HepG2 (cell line): Measurements from ENCODE around the gene PYDC2. TPM values are rescaled to one million over a fixed set of nuclear protein-coding genes. Genes with fewer than 3 reads are reported as not detected.

Experiments
- ATAC-seq: fragments of 200-7000 bp; cut with Tn5 transposase; 3 replicates; pipeline ENCODE4 v1.9.1; 2020; ENCODE audit warnings: mild to moderate bottlenecking, moderate library complexity
- BruUV-seq: library from RNA; stranded (reverse); fragments of 400-500 nt; replicated peaks from 2 replicates; lab custom pipeline; 2021; lab: Mats Ljungman, UMichigan
- CTCF ChIA-PET: fragments of 300-600 bp; formaldehyde crosslinking; extraction: SDS; loops from one replicate; lab custom pipeline; 2021; ENCODE audit warnings: low total read pairs, inconsistent platforms, low intra/inter-chr PET ratio; lab: Yijun Ruan, JAX
- POLR2A ChIA-PET: fragments of 350-600 bp; sonication (Branson Sonifier 250); formaldehyde crosslinking; loops from one replicate; lab custom pipeline; 2020; ENCODE audit warnings: antibody characterized with exemption, inconsistent platforms; lab: Yijun Ruan, JAX
- DNase-seq: peaks from one replicate; pipeline ENCODE4 v3.0.0-alpha.2; 2015; ENCODE audit warnings: low spot score
- FAIRE-seq: peaks from 3 replicates; lab custom pipeline; 2011; peaks lifted over from hg19 to GRCh38; lab: Jason Lieb, UNC
- H2AFZ ChIP-seq: one replicate; pipeline ENCODE4 v1.6.1; 2011; ENCODE audit warnings: low read length, inconsistent platforms
- H3K27ac ChIP-seq: fragments of 300-600 bp; 3 replicates; pipeline ENCODE4 v1.8.0; 2011; ENCODE audit warnings: mixed run types, mild to moderate bottlenecking, mixed read lengths, low read length, inconsistent platforms; ENCODE audit not compliant: insufficient read depth; ENCODE audit errors: extremely low read length
- H3K27me3 ChIP-seq, 2 experiments: fragments of 200-600 bp in 1 of 2; 2 replicates in 1 of 2; 3 replicates in 1 of 2; pipeline versions ENCODE4 v1.6.0 to v1.8.0; 2011; ENCODE audit warnings: low read length in 2 of 2, mild to moderate bottlenecking in 2 of 2, moderate library complexity in 2 of 2, inconsistent platforms in 1 of 2; ENCODE audit not compliant: insufficient read depth in 2 of 2, control insufficient read depth in 1 of 2
- H3K36me3 ChIP-seq, 2 experiments: fragments of 200-600 bp in 1 of 2; replicated peaks in 1 of 2; 2 replicates in 1 of 2; 3 replicates in 1 of 2; pipeline versions ENCODE4 v1.5.1 to v1.8.0; 2011; ENCODE audit warnings: low read length in 2 of 2, inconsistent platforms in 1 of 2; ENCODE audit not compliant: insufficient read depth in 2 of 2, control insufficient read depth in 1 of 2
- H3K4me1 ChIP-seq: 2 replicates; pipeline ENCODE4 v1.5.1; 2012; ENCODE audit warnings: low read length, inconsistent platforms; ENCODE audit not compliant: insufficient read depth
- H3K4me2 ChIP-seq: 2 replicates; pipeline ENCODE4 v1.6.0; 2011; ENCODE audit warnings: low read depth, low read length, inconsistent platforms
- H3K4me3 ChIP-seq, 3 experiments: fragments of 200-600 bp in 1 of 3; sonication (generic), shearing (Covaris generic) in 1 of 3; replicated peaks in 1 of 3; 2 replicates each; pipeline ENCODE4 v1.5.1; 2011 to 2016; ENCODE audit warnings: low read length in 3 of 3, inconsistent platforms in 2 of 3, low read depth in 2 of 3, mild to moderate bottlenecking in 2 of 3, control low read depth in 1 of 3, mixed read lengths in 1 of 3; ENCODE audit not compliant: insufficient read depth in 1 of 3
- H3K79me2 ChIP-seq: one replicate; pipeline ENCODE4 v1.6.1; 2011; ENCODE audit warnings: low read length, inconsistent platforms; ENCODE audit not compliant: insufficient read depth
- H3K9ac ChIP-seq: 2 replicates; pipeline ENCODE4 v1.6.0; 2011; ENCODE audit warnings: mild to moderate bottlenecking, low read depth, low read length, inconsistent platforms; ENCODE audit not compliant: insufficient read depth
- H3K9me3 ChIP-seq: 2 replicates; pipeline ENCODE4 v1.5.1; 2012; ENCODE audit warnings: mild to moderate bottlenecking, low read length
- H4K20me1 ChIP-seq: 2 replicates; pipeline ENCODE4 v1.6.0; 2011; ENCODE audit warnings: inconsistent platforms, mild to moderate bottlenecking, low read length, moderate library complexity; ENCODE audit not compliant: insufficient read depth
- CBX5 ChIP-seq: sonication (generic); formaldehyde crosslinking; IDR thresholded peaks from 2 replicates; pipeline ENCODE4 v1.4.0; 2020; ENCODE audit warnings: missing genetic modification reagents, borderline replicate concordance
- NCOR1 ChIP-seq: fragments of 200-600 bp; sonication (generic); IDR thresholded peaks from 2 replicates; pipeline ENCODE4 v1.7.0; 2017; ENCODE audit warnings: antibody characterized with exemption, low read length, borderline replicate concordance
- PHF21A ChIP-seq: sonication (generic); formaldehyde crosslinking; IDR thresholded peaks from 2 replicates; pipeline ENCODE4 v1.5.0; 2020; ENCODE audit warnings: mild to moderate bottlenecking, missing genetic modification reagents
- POLR2AphosphoS2 ChIP-seq: IDR thresholded peaks from 2 replicates; pipeline ENCODE4 v1.6.1; 2011; ENCODE audit warnings: low read depth, low read length, improper control_type of control experiment
- ZNF350 ChIP-seq: sonication (generic); formaldehyde crosslinking; IDR thresholded peaks from 2 replicates; pipeline ENCODE4 v1.4.0; 2020; ENCODE audit warnings: mild to moderate bottlenecking, low read depth, missing genetic modification reagents, borderline replicate concordance
- ZNF589 ChIP-seq: sonication (generic); formaldehyde crosslinking; conservative IDR thresholded peaks from 2 replicates; pipeline ENCODE4 v1.8.0; 2022; ENCODE audit warnings: mild to moderate bottlenecking, moderate library complexity, missing genetic modification reagents
- ZNF607 ChIP-seq: sonication (generic); formaldehyde crosslinking; IDR thresholded peaks from 2 replicates; pipeline ENCODE4 v1.5.1; 2020; ENCODE audit warnings: missing genetic modification reagents, mild to moderate bottlenecking, borderline replicate concordance
- WGBS: methylation state at CpG from one replicate; pipeline ENCODE4 v1.1.6; 2017; ENCODE audit warnings: low lambda C conversion rate; 5-methylcytosine and 5-hydroxymethylcytosine counted together
- in situ Hi-C: cut with HindIII; loops from 2 replicates; pipeline ENCODE4 v1.10.0; 2017; ENCODE audit warnings: low pct_unique_long_range_greater_than_20kb; ENCODE audit not compliant: extremely low pct_ligation_motif_present
- intact Hi-C: fragments of 100-400 bp; cut with micrococcal nuclease; formaldehyde crosslinking; loops from one replicate; pipeline ENCODE4 v1.10.0; 2022; ENCODE audit not compliant: unreplicated experiment
- polyA plus RNA-seq, 8 experiments: library from polyadenylated mRNA; depleted of rRNA in 3 of 8; stranded (reverse) in 7 of 8; unstranded in 1 of 8; fragments of >200 nt; fragmentation: Illumina TruSeq in 4 of 8; extraction: Trizol in 4 of 8; gene quantifications; 2 replicates each; pipeline versions ENCODE4 v1.2.1 to v1.2.3, GENCODE V29; 2011 to 2016; ENCODE audit warnings: low read depth in 4 of 8, missing spikeins in 1 of 8, mixed read lengths in 1 of 8; ENCODE audit not compliant: insufficient read depth in 1 of 8
- total RNA-seq, 5 experiments: library from RNA; depleted of rRNA; stranded (reverse); fragments of >200 nt; fragmentation: Illumina TruSeq; extraction: Trizol; gene quantifications; 2 replicates each; pipeline ENCODE4 v1.2.3, GENCODE V29; 2016; ENCODE audit warnings: low read depth in 1 of 5
- TF ChIP-seq, protein P1 (sequence below): sonication (generic); formaldehyde crosslinking; IDR thresholded peaks from 2 replicates; pipeline ENCODE4 v1.4.0; 2020; ENCODE audit warnings: missing genetic modification reagents
- TF ChIP-seq, protein P2 (sequence below): sonication (generic); formaldehyde crosslinking; IDR thresholded peaks from 2 replicates; pipeline ENCODE4 v1.4.0; 2020; ENCODE audit warnings: low read depth, mild to moderate bottlenecking, missing genetic modification reagents

The PYDC2 gene
- total and polyA plus RNA-seq, 2 of the 13 experiments (the other 11 are each of a cell fraction or from before 2014, with no cell fraction given): not detected

DNA sequence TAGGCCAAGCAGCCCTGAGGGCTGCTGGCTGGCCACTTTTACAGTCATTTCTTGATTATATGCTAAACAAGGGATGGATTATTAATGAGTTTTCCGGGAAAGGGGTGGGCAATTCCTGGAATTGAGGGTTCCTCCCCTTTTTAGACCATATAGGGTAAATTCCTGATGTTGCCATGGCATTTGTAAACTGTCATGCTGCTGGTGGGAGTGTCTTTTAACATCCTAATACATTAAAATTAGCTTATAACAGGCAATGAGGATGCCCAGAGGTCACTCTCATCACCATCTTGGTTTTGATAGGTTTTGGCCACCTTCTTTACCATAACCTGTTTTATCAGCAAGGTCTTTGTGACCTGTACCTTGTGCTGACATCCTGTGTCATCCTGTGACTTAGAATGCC lies 11.7 kb upstream of the PYDC2 start:
- ChIA-PET CTCF (no interaction called here), POLR2A (no interaction called here)
- no peak overlapping the region for H3K9ac ChIP-seq
- 0% methylated on average over 1 of the region's 1 CpG for WGBS
- ATAC-seq (no peak), DNase-seq (no peak), FAIRE-seq (no peak)
- H3K4me1 ChIP-seq: no peaks in the 10 kb centered on the region
- H4K20me1 ChIP-seq: no peaks in the 10 kb centered on the region
- BruUV-seq: no TSS peak
- H3K27ac ChIP-seq: no peak overlapping the region
- in situ Hi-C loops (no loop called here), intact Hi-C loops (no loop called here)
- no peaks in the 10 kb centered on the region for H3K9me3 ChIP-seq
- no peak overlapping the region for H3K4me3 ChIP-seq
- TF ChIP-seq PHF21A (CRISPR knock-in tag) (no peak), NCOR1 (no peak), ZNF350 (CRISPR knock-in tag) (no peak), POLR2AphosphoS2 (no peak), ZNF589 (CRISPR knock-in tag) (no peak), CBX5 (CRISPR knock-in tag) (no peak), ZNF607 (CRISPR knock-in tag) (no peak)
- TF ChIP-seq, protein P1, sequence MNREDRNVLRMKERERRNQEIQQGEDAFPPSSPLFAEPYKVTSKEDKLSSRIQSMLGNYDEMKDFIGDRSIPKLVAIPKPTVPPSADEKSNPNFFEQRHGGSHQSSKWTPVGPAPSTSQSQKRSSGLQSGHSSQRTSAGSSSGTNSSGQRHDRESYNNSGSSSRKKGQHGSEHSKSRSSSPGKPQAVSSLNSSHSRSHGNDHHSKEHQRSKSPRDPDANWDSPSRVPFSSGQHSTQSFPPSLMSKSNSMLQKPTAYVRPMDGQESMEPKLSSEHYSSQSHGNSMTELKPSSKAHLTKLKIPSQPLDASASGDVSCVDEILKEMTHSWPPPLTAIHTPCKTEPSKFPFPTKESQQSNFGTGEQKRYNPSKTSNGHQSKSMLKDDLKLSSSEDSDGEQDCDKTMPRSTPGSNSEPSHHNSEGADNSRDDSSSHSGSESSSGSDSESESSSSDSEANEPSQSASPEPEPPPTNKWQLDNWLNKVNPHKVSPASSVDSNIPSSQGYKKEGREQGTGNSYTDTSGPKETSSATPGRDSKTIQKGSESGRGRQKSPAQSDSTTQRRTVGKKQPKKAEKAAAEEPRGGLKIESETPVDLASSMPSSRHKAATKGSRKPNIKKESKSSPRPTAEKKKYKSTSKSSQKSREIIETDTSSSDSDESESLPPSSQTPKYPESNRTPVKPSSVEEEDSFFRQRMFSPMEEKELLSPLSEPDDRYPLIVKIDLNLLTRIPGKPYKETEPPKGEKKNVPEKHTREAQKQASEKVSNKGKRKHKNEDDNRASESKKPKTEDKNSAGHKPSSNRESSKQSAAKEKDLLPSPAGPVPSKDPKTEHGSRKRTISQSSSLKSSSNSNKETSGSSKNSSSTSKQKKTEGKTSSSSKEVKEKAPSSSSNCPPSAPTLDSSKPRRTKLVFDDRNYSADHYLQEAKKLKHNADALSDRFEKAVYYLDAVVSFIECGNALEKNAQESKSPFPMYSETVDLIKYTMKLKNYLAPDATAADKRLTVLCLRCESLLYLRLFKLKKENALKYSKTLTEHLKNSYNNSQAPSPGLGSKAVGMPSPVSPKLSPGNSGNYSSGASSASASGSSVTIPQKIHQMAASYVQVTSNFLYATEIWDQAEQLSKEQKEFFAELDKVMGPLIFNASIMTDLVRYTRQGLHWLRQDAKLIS (CRISPR knock-in tag): no peak
- TF ChIP-seq, protein P2, sequence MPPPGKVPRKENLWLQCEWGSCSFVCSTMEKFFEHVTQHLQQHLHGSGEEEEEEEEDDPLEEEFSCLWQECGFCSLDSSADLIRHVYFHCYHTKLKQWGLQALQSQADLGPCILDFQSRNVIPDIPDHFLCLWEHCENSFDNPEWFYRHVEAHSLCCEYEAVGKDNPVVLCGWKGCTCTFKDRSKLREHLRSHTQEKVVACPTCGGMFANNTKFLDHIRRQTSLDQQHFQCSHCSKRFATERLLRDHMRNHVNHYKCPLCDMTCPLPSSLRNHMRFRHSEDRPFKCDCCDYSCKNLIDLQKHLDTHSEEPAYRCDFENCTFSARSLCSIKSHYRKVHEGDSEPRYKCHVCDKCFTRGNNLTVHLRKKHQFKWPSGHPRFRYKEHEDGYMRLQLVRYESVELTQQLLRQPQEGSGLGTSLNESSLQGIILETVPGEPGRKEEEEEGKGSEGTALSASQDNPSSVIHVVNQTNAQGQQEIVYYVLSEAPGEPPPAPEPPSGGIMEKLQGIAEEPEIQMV (CRISPR knock-in tag): no peak
- H3K27me3 ChIP-seq: no peaks in the 10 kb centered on the region
- H3K36me3 ChIP-seq: no peaks in the 10 kb centered on the region
- H3K79me2 ChIP-seq: no peaks in the 10 kb centered on the region
- H3K4me2 ChIP-seq: no peak overlapping the region
- no peak overlapping the region for H2AFZ ChIP-seq
